Stomach (tissue), 9 donors: ENCODE measurements around the gene XYLT1. TPM values are rescaled to one million over a fixed set of nuclear protein-coding genes. Genes with fewer than 3 reads are reported as not detected.

Experiments used
- DNase-seq, 2 donors: peaks; one replicate each; pipeline versions ENCODE4 v3.0.0 to v3.0.0-alpha.2; 2013 to 2019
- H3K27ac ChIP-seq, 5 donors: fragments of 200-600 bp in 4 of 5; sonication (generic) in 4 of 5; one replicate each; pipeline ENCODE4 v1.5.1; 2013 to 2019; ENCODE audit warnings: mild to moderate bottlenecking in 1 of 5, moderate library complexity in 1 of 5
- H3K27me3 ChIP-seq, 3 donors: fragments of 200-600 bp; sonication (generic); one replicate each; pipeline ENCODE4 v1.5.1; 2017 to 2019; ENCODE audit warnings: mixed run types in 1 of 3
- H3K36me3 ChIP-seq, 4 donors: fragments of 200-600 bp; sonication (generic); 1 replicate in 3 of 4; 2 replicates in 1 of 4; pipeline ENCODE4 v1.5.1; 2016 to 2019
- H3K4me1 ChIP-seq, 4 donors: fragments of 200-600 bp; sonication (generic); one replicate each; pipeline ENCODE4 v1.5.1; 2016 to 2019
- H3K4me3 ChIP-seq, 4 donors: fragments of 200-600 bp; sonication (generic) in 3 of 4; one replicate each; pipeline ENCODE4 v1.5.1; 2016 to 2019; ENCODE audit warnings: mild to moderate bottlenecking in 1 of 4
- H3K9me3 ChIP-seq, 4 donors: fragments of 200-600 bp; sonication (generic); one replicate each; pipeline ENCODE4 v1.5.1; 2016 to 2019
- EP300 ChIP-seq: sonication (generic); formaldehyde crosslinking; IDR thresholded peaks from one replicate; pipeline ENCODE4 v1.6.1; 2017; ENCODE audit warnings: antibody characterized with exemption
- POLR2A ChIP-seq, 4 donors: fragments of 450-650 bp; IDR thresholded peaks; one replicate each; pipeline ENCODE4 v1.6.1; 2016; ENCODE audit warnings: antibody characterized with exemption in 4 of 4, control low read depth in 2 of 4, mild to moderate bottlenecking in 1 of 4, moderate library complexity in 1 of 4
- POLR2AphosphoS5 ChIP-seq, 3 donors: sonication (generic); formaldehyde crosslinking; IDR thresholded peaks; one replicate each; pipeline ENCODE4 v1.6.1; 2016; ENCODE audit warnings: antibody characterized with exemption in 3 of 3
- WGBS, 5 donors: extraction: QIAGEN DNeasy Blood & Tissue Kit in 3 of 5; methylation state at CpG; one replicate each; pipeline versions ENCODE4 v1.1.5 to v1.1.7; 2013 to 2018; 5-methylcytosine and 5-hydroxymethylcytosine counted together
- intact Hi-C: fragments of 100-400 bp; cut with DNase I; formaldehyde crosslinking; loops from one replicate; pipeline ENCODE4 v1.15.1; 2023; ENCODE audit warnings: low total_unique reads
- polyA plus RNA-seq, 3 donors: library from polyadenylated mRNA; stranded (reverse); fragments of 200-250 nt; gene quantifications; one replicate each; pipeline ENCODE4 v1.2.3, GENCODE V29; 2013
- total RNA-seq, 5 donors: library from RNA; depleted of rRNA; stranded (reverse); fragments of >200 nt; gene quantifications; one replicate each; pipeline versions ENCODE4 v1.1.0 to v1.2.3, GENCODE V29; 2014 to 2016
- TF ChIP-seq, protein P1 (sequence below), 7 experiments: fragments of 450-650 bp in 4 of 7; fragments of 200-600 bp in 3 of 7; sonication (generic) in 3 of 7; IDR thresholded peaks; one replicate each; pipeline ENCODE4 v1.5.1; 2016 to 2019; ENCODE audit warnings: antibody characterized with exemption in 7 of 7, control low read depth in 2 of 7, mild to moderate bottlenecking in 1 of 7
- donor health status: healthy with polysubstance abuse.
- donor health status: Bipolar disorder and iron deficiency.
- donor health status: healthy.

XYLT1 gene
- total and polyA plus RNA-seq, 8 donors, result 0.87 to 59.5 (median 9.5) TPM

DNA sequence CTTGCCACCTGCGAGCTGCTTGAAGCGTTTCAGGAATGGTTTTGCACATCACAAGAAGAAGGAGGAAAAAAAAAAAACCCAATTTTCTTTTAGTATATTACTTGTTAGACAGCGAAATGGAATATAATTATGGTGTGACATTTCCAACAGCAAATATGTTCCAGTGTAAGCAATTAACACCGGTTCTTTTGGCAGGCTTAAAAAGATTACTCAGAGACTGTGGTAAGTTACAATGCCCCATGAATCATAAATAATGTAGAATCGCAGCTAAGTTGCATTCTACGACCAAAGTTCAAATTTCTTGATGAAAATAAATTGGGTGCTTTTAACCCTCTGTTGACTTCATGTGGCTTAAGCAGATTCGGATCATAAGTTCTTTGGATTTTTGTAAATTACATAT lies 245.2 kb downstream of the XYLT1 start:
- no peak for TF ChIP-seq EP300
- TF ChIP-seq POLR2A (IDR thresholded peaks at IDR 0.05), result no peak
- TF ChIP-seq, protein P1, sequence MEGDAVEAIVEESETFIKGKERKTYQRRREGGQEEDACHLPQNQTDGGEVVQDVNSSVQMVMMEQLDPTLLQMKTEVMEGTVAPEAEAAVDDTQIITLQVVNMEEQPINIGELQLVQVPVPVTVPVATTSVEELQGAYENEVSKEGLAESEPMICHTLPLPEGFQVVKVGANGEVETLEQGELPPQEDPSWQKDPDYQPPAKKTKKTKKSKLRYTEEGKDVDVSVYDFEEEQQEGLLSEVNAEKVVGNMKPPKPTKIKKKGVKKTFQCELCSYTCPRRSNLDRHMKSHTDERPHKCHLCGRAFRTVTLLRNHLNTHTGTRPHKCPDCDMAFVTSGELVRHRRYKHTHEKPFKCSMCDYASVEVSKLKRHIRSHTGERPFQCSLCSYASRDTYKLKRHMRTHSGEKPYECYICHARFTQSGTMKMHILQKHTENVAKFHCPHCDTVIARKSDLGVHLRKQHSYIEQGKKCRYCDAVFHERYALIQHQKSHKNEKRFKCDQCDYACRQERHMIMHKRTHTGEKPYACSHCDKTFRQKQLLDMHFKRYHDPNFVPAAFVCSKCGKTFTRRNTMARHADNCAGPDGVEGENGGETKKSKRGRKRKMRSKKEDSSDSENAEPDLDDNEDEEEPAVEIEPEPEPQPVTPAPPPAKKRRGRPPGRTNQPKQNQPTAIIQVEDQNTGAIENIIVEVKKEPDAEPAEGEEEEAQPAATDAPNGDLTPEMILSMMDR (IDR thresholded peaks at IDR 0.05), result no peak
- TF ChIP-seq POLR2AphosphoS5 (IDR thresholded peaks at IDR 0.05), result no peak
- DNase-seq, result no peak
- Histone ChIP-seq H3K4me1 (peaks cover 6 to 25% (median 16%) of the 10 kb centered on the region in 4 donors), H3K9me3 (no peaks in the 10 kb centered on the region), H3K4me3 (no peak overlapping the region), H3K27me3 (no peaks in the 10 kb centered on the region), H3K27ac (peak overlapping the region in 4 of 5 donors; percentile 61 to 76 (median 66)), H3K36me3 (no peaks in the 10 kb centered on the region)
- 33 to 51% (median 43%) methylated on average over 7 of the region's 7 CpGs for WGBS, 5 donors
- intact Hi-C loops, result no loop called here

GRCh38 chr16:17224879-17225281 lies 245.9 kb downstream of the XYLT1 start:
- Histone ChIP-seq H3K27ac (peak overlapping the region in 4 of 5 donors; percentile 61 to 76 (median 66)), H3K36me3 (no peaks in the 10 kb centered on the region), H3K9me3 (no peaks in the 10 kb centered on the region), H3K4me1 (peaks cover 6 to 25% (median 16%) of the 10 kb centered on the region in 4 donors), H3K27me3 (no peaks in the 10 kb centered on the region), H3K4me3 (no peak overlapping the region)
- 18 to 38% (median 34%) methylated on average over 4 of the region's 4 CpGs for WGBS, 5 donors
- intact Hi-C loops, result no loop called here
- DNase-seq, result peak; percentile 36 to 66
- TF ChIP-seq, protein P1 (IDR thresholded peaks at IDR 0.05), result no peak
- no peak for TF ChIP-seq POLR2A (IDR thresholded peaks at IDR 0.05)
- TF ChIP-seq EP300, result peak; percentile 36
- peak in 2 of 3 donors; percentile 37 to 78 for TF ChIP-seq POLR2AphosphoS5 (IDR thresholded peaks at IDR 0.05)

DNA sequence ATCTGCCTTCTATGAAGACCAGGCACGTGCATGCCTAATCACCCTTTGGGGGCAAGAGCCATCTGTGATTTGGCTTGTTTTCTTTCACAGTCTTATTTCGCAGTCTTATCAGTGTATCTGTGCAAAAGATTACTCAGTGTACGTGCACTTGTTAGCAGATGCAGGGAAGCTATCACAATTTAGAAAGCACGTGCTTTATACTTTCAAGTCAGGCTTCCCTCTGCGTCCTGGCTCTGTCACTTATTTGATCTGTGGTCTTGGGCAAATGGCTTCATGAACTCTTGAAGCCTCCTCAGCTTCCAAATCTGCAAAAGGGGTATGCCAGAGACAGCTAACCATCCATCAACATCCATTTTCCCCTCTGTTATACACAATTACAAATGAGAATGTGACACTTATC lies 246.4 kb downstream of the XYLT1 start:
- Histone ChIP-seq H3K4me3 (no peak overlapping the region), H3K36me3 (no peaks in the 10 kb centered on the region), H3K27ac (peak overlapping the region in 3 of 5 donors; percentile 55 to 76 (median 62)), H3K9me3 (no peaks in the 10 kb centered on the region), H3K27me3 (no peaks in the 10 kb centered on the region), H3K4me1 (peaks cover 6 to 25% (median 16%) of the 10 kb centered on the region in 4 donors)
- intact Hi-C loops, result no loop called here
- TF ChIP-seq POLR2AphosphoS5 (IDR thresholded peaks at IDR 0.05), result no peak
- TF ChIP-seq POLR2A (IDR thresholded peaks at IDR 0.05), result no peak
- TF ChIP-seq EP300, result no peak
- TF ChIP-seq, protein P1 (IDR thresholded peaks at IDR 0.05), result no peak
- no peak for DNase-seq
- 57 to 73% (median 65%) methylated on average over 5 of the region's 5 CpGs for WGBS, 5 donors

DNA sequence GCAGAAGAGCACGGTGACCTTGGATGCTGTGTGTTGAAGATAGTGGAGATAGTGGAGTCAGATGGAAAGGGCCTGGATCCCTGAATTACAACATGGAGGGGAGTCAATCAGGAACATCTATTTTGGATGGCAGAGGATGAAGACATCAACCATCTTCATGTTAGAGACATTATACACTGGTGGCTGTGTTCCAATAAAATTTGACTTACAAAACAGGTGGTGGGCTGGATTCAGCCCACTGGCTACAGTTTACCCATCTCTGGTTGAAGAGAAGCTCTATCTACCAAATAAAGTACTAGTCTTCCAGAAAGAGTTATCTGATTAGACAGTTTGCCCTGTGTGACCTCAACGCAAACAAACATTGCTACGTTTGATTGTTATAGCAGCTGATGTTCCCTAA lies 247.2 kb downstream of the XYLT1 start:
- Histone ChIP-seq H3K27me3 (no peaks in the 10 kb centered on the region), H3K36me3 (no peaks in the 10 kb centered on the region), H3K27ac (peak overlapping the region in 1 of 5 donors; percentile 76), H3K4me3 (no peak overlapping the region), H3K9me3 (no peaks in the 10 kb centered on the region), H3K4me1 (peaks cover 6 to 25% (median 16%) of the 10 kb centered on the region in 4 donors)
- 79 to 93% (median 84%) methylated on average over 3 of the region's 3 CpGs for WGBS, 5 donors
- intact Hi-C loops, result no loop called here
- DNase-seq, result no peak
- TF ChIP-seq POLR2AphosphoS5 (IDR thresholded peaks at IDR 0.05) (no peak), POLR2A (IDR thresholded peaks at IDR 0.05) (no peak), EP300 (no peak)
- TF ChIP-seq, protein P1 (IDR thresholded peaks at IDR 0.05), result no peak
